ENCODE data around the gene SFI1.

GRCh38 chr22:31647523-31648320 is 151.4 kb downstream of the SFI1 start:
- TF ChIP-seq CTCF (IDR thresholded peaks at IDR 0.05) (no peak), POLR2A (IDR thresholded peaks at IDR 0.05) (no peak), POLR2AphosphoS5 (IDR thresholded peaks at IDR 0.05) (no peak)
